22Rv1 (cell line): Measurements from ENCODE around the gene IFNA8.

Experiments
- ZFX ChIP-seq: fragments of 450-650 bp; IDR thresholded peaks from 2 replicates; pipeline ENCODE4 v1.6.1; 2017; ENCODE audit warnings: antibody characterized with exemption, borderline replicate concordance
- TF ChIP-seq, protein P1 (sequence below): fragments of 450-650 bp; IDR thresholded peaks from 2 replicates; pipeline ENCODE4 v1.5.1; 2017; ENCODE audit warnings: mild to moderate bottlenecking

DNA sequence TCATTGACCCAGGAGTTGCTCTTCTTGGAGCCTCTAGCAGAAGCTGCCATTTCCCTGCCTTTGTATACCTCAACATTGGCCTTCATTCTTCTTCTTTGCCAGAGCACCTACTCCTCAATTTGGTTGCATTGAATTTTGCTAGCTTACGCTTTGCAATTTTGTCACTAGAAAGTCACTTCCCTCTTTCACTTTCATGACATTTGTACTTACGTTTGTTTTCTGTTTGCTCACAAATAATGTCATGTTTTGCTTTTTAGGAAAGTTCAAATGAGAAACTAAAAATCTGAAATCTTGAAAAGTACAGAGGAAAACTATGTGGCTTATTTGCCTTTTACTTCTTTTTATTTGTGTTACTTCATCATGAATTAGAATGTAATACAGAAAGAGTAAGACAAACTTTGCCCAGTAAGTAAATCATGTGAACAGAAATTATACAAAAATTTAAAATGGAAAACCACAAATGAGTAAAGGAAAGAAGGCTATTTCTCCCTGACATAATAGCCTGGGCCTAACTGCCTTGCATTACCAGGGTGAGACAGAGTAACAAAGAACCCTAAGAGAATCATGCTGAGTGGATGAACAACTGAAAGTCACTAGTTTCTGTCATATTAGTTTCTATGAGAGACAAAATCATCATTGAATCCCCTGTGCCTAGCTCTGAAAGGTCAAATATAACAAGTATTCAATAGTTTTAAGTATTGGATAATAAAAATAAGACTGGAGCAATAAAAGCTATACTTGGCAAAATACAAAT, 23.9 kb downstream of the IFNA8 start:
- TF ChIP-seq, protein P1, sequence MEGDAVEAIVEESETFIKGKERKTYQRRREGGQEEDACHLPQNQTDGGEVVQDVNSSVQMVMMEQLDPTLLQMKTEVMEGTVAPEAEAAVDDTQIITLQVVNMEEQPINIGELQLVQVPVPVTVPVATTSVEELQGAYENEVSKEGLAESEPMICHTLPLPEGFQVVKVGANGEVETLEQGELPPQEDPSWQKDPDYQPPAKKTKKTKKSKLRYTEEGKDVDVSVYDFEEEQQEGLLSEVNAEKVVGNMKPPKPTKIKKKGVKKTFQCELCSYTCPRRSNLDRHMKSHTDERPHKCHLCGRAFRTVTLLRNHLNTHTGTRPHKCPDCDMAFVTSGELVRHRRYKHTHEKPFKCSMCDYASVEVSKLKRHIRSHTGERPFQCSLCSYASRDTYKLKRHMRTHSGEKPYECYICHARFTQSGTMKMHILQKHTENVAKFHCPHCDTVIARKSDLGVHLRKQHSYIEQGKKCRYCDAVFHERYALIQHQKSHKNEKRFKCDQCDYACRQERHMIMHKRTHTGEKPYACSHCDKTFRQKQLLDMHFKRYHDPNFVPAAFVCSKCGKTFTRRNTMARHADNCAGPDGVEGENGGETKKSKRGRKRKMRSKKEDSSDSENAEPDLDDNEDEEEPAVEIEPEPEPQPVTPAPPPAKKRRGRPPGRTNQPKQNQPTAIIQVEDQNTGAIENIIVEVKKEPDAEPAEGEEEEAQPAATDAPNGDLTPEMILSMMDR, result no peak
- TF ChIP-seq ZFX, result no peak
